Pancreas (tissue), 10 donors: ENCODE results near the gene MEGF11. TPM values are rescaled to one million over a fixed set of nuclear protein-coding genes. Genes with fewer than 3 reads are reported as not detected.

ENCODE experiments used
- ATAC-seq, 4 donors: fragments of 200-7000 bp; cut with Tn5 transposase; one replicate each; pipeline versions ENCODE4 v1.8.0 to v1.9.1; 2020; ENCODE audit warnings: mild to moderate bottlenecking in 4 of 4, moderate library complexity in 4 of 4
- DNase-seq, 6 donors: peaks; one replicate each; pipeline ENCODE4 v3.0.0-alpha.2; 2020
- FAIRE-seq: peaks from 2 replicates; lab custom pipeline; 2012; peaks lifted over from hg19 to GRCh38; lab: Jason Lieb, UNC
- H3K27ac ChIP-seq, 4 donors: fragments of 200-600 bp; sonication (generic); 1 replicate in 3 of 4; 2 replicates in 1 of 4; pipeline versions ENCODE4 v1.5.0 to v1.8.0; 2020
- H3K27me3 ChIP-seq, 4 donors: fragments of 200-600 bp; one replicate each; pipeline ENCODE4 v1.8.0; 2021
- H3K36me3 ChIP-seq, 3 donors: fragments of 200-600 bp; sonication (generic) in 1 of 3; one replicate each; pipeline versions ENCODE4 v1.5.0 to v1.8.0; 2020 to 2021
- H3K4me1 ChIP-seq, 3 donors: fragments of 200-600 bp; one replicate each; pipeline ENCODE4 v1.8.0; 2021
- H3K4me3 ChIP-seq, 4 donors: fragments of 200-600 bp; sonication (generic) in 2 of 4; one replicate each; pipeline versions ENCODE4 v1.5.0 to v1.8.0; 2020 to 2021
- H3K9me3 ChIP-seq, 4 donors: fragments of 200-600 bp; one replicate each; pipeline ENCODE4 v1.8.0; 2021
- WGBS, 2 donors: extraction: QIAGEN DNeasy Blood & Tissue Kit; methylation state at CpG; one replicate each; pipeline ENCODE4 v1.1.7; 2013; 5-methylcytosine and 5-hydroxymethylcytosine counted together
- intact Hi-C, 3 donors: fragments of 100-400 bp; cut with DNase I; formaldehyde crosslinking; loops; one replicate each; pipeline versions ENCODE4 v1.11.1 to v1.14.2; 2022
- polyA plus RNA-seq, 2 donors: library from polyadenylated mRNA; stranded (reverse); fragments of 200-250 nt; gene quantifications; one replicate each; pipeline ENCODE4 v1.2.3, GENCODE V29; 2013
- total RNA-seq, 6 donors: library from RNA; stranded (reverse); fragmentation: NEBNext Ultra II Directional in 4 of 6; extraction: Animal tissue kit (Norgen Biotek cat#: 25700) in 4 of 6; gene quantifications; one replicate each; pipeline versions ENCODE4 v1.2.1 to v1.2.4, GENCODE V29; 2021 to 2023
- TF ChIP-seq, protein P1 (sequence below), 4 donors: fragments of 200-600 bp; sonication (generic) in 3 of 4; IDR thresholded peaks; one replicate each; pipeline versions ENCODE4 v1.5.0 to v1.8.0; 2021; ENCODE audit warnings: antibody characterized with exemption in 4 of 4
- donor health status: healthy with polysubstance abuse.
- donor health status: DM: no; HTN: no; CAD: no; lungs with moderate emphysema.
- donor health status: DM: no; HTN: no; CAD: no.
- donor health status: control.
- donor health status: control.
- donor health status: Bipolar disorder and iron deficiency.
- donor health status: DM: yes; HTN: yes; CAD: no.
- donor health status: DM: no; HTN: no; CAD: no.
- donor health status: DM: no; HTN: no; CAD: no.
- donor health status: DM: yes; HTN: yes; CAD: no.

Gene MEGF11
- total and polyA plus RNA-seq, 8 donors, result 0.19 to 0.87 (median 0.37) TPM

DNA sequence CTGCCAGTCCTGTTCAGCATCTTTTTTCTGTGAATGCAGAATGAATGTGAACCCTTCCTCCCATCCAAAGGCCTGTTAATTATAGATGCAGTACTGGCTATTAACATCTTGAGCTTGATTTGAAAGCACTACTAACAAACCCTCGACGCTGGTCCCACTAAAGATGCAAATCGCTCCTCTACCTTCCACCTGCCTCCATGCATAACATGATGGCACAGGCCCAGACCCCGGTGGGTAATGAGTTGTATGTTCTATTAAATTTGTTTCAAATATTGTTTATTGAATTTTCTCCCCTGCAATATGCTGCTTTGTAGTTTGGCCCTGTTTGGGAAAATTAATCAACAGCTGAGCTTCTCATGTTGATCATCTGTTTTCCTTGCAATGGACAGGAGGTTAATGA, 314.9 kb downstream of the MEGF11 start:
- WGBS, 2 donors, result 88 to 92% methylated on average over 4 of the region's 4 CpGs
- Histone ChIP-seq H3K36me3 (no peaks in the 10 kb centered on the region), H3K27ac (no peak overlapping the region), H3K9me3 (no peaks in the 10 kb centered on the region), H3K4me3 (no peak overlapping the region), H3K4me1 (no peaks in the 10 kb centered on the region), H3K27me3 (no peaks in the 10 kb centered on the region)
- DNase-seq (no peak), ATAC-seq (no peak), FAIRE-seq (no peak)
- TF ChIP-seq, protein P1, sequence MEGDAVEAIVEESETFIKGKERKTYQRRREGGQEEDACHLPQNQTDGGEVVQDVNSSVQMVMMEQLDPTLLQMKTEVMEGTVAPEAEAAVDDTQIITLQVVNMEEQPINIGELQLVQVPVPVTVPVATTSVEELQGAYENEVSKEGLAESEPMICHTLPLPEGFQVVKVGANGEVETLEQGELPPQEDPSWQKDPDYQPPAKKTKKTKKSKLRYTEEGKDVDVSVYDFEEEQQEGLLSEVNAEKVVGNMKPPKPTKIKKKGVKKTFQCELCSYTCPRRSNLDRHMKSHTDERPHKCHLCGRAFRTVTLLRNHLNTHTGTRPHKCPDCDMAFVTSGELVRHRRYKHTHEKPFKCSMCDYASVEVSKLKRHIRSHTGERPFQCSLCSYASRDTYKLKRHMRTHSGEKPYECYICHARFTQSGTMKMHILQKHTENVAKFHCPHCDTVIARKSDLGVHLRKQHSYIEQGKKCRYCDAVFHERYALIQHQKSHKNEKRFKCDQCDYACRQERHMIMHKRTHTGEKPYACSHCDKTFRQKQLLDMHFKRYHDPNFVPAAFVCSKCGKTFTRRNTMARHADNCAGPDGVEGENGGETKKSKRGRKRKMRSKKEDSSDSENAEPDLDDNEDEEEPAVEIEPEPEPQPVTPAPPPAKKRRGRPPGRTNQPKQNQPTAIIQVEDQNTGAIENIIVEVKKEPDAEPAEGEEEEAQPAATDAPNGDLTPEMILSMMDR (IDR thresholded peaks at IDR 0.05), result no peak
- intact Hi-C loops, result no loop called here

DNA sequence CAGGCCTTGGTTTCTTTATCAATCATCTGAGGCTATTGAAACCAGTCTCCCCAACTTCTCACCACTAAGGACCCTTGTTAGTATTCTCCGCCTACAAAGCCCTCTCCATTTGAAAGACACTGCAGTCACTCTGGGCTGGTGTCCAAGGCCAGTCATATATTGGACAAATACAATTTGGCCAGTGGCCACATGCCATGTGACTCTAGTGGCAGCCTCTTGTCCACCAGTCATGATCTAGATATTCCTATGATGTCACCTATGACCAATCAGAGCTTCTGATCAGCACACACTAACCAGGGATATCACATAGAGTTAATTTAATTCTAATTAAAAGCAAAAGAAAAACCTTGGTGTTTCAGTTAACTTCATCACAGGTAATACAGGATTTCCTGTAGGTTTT, 316.1 kb downstream of the MEGF11 start:
- H3K4me1 ChIP-seq, result no peaks in the 10 kb centered on the region
- no peak overlapping the region for H3K27ac ChIP-seq
- intact Hi-C loops, result no loop called here
- no peak for FAIRE-seq
- no peaks in the 10 kb centered on the region for H3K9me3 ChIP-seq
- ATAC-seq, result peak in 2 of 4 donors; percentile 21 to 39
- H3K27me3 ChIP-seq, result no peaks in the 10 kb centered on the region
- 92 to 93% methylated on average over 1 of the region's 1 CpG for WGBS, 2 donors
- TF ChIP-seq, protein P1 (IDR thresholded peaks at IDR 0.05), result no peak
- no peak overlapping the region for H3K4me3 ChIP-seq
- peak in 1 of 6 donors; percentile 40 for DNase-seq
- no peaks in the 10 kb centered on the region for H3K36me3 ChIP-seq

DNA sequence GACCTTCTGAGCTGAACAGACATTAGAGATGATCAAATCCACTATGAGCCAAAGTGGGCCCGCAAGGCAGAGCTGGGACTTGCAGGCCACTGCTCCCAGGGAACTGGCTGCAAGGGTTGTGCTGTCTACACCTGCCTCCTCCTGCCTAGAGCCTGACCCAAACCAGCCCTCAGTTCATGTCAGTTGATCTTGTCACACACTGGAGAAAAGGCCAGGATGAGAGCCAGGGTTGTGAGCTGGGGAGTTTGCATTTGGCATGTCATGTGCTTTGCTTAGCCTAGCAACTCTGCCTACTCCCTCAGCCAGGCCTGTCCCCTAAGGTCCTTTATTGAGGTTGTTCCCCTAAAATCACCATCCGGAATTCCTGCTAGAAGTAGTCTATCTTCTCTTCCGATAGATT, 316.5 kb downstream of the MEGF11 start:
- 87 to 90% methylated on average over 3 of the region's 3 CpGs for WGBS, 2 donors
- H3K27me3 ChIP-seq, result no peaks in the 10 kb centered on the region
- ATAC-seq (no peak), DNase-seq (no peak), FAIRE-seq (no peak)
- no peak overlapping the region for H3K4me3 ChIP-seq
- TF ChIP-seq, protein P1 (IDR thresholded peaks at IDR 0.05), result no peak
- no peaks in the 10 kb centered on the region for H3K4me1 ChIP-seq
- no peak overlapping the region for H3K27ac ChIP-seq
- H3K9me3 ChIP-seq, result no peaks in the 10 kb centered on the region
- no peaks in the 10 kb centered on the region for H3K36me3 ChIP-seq
- intact Hi-C loops, result no loop called here

DNA sequence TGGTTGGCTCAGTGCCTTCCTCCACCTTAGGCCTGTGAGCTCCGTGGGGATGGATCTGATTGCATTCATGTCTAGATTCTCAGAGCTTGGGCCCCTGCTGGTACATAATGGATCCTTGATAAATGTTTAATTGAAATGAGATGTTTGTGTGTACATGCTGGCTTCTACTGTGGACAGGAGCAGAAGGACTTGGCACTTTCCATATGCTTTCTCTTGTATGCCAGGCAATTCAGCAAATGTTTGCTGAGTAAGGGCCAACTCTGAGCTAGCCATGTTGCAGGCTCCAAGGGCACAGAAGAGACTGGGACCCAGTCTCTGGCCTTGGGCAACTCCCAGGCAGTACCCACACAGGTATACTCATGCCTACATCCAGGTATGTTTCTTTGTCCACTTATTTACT, 317.3 kb downstream of the MEGF11 start:
- intact Hi-C loops, result no loop called here
- H3K4me3 ChIP-seq, result no peak overlapping the region
- DNase-seq, result no peak
- 16 to 38% methylated on average over 1 of the region's 1 CpG for WGBS, 2 donors
- no peak overlapping the region for H3K27ac ChIP-seq
- no peaks in the 10 kb centered on the region for H3K9me3 ChIP-seq
- H3K36me3 ChIP-seq, result no peaks in the 10 kb centered on the region
- FAIRE-seq, result no peak
- ATAC-seq, result peak in 2 of 4 donors; percentile 50 to 61
- TF ChIP-seq, protein P1 (IDR thresholded peaks at IDR 0.05), result no peak
- no peaks in the 10 kb centered on the region for H3K4me1 ChIP-seq
- no peaks in the 10 kb centered on the region for H3K27me3 ChIP-seq

DNA sequence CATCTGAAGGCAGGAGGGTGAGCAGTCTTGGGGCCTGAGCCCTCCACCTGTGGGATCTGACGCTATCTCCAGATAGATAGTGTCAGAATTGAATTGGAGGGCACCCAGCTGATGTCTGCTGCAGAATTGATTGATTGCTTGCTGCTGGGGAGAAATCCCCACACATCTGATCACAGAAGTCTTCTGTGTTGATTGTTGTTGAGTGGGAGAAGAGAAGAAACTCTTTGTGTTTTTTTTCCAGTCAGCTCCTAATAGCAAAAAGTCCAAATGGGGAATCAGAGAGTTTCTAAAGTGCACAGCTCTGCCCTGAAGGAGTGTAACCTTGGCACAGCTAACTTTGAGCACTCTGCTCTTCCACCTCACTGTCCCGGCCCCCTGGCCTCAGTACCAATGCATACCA, 318.2 kb downstream of the MEGF11 start:
- Histone ChIP-seq H3K4me3 (no peak overlapping the region), H3K36me3 (no peaks in the 10 kb centered on the region), H3K9me3 (no peaks in the 10 kb centered on the region), H3K27me3 (no peaks in the 10 kb centered on the region), H3K27ac (no peak overlapping the region), H3K4me1 (no peaks in the 10 kb centered on the region)
- DNase-seq, result no peak
- ATAC-seq, result no peak
- TF ChIP-seq, protein P1 (IDR thresholded peaks at IDR 0.05), result no peak
- FAIRE-seq, result no peak
- 71 to 80% methylated on average over 2 of the region's 2 CpGs for WGBS, 2 donors
- intact Hi-C loops, result no loop called here
